ENCODE measurements around the gene OR5K2.

The OR5K2 gene

GRCh38 chr3:98521897-98522543 is 24.5 kb downstream of the OR5K2 start:
- H3K4me3 ChIP-seq (ENCODE audit: low read depth, low read length) = peak overlapping the region; percentile 82
- TF ChIP-seq, protein P1, sequence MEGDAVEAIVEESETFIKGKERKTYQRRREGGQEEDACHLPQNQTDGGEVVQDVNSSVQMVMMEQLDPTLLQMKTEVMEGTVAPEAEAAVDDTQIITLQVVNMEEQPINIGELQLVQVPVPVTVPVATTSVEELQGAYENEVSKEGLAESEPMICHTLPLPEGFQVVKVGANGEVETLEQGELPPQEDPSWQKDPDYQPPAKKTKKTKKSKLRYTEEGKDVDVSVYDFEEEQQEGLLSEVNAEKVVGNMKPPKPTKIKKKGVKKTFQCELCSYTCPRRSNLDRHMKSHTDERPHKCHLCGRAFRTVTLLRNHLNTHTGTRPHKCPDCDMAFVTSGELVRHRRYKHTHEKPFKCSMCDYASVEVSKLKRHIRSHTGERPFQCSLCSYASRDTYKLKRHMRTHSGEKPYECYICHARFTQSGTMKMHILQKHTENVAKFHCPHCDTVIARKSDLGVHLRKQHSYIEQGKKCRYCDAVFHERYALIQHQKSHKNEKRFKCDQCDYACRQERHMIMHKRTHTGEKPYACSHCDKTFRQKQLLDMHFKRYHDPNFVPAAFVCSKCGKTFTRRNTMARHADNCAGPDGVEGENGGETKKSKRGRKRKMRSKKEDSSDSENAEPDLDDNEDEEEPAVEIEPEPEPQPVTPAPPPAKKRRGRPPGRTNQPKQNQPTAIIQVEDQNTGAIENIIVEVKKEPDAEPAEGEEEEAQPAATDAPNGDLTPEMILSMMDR (IDR thresholded peaks at IDR 0.05; ENCODE audit: borderline replicate concordance, insufficient read depth, low read depth, low read length) = no peak

DNA sequence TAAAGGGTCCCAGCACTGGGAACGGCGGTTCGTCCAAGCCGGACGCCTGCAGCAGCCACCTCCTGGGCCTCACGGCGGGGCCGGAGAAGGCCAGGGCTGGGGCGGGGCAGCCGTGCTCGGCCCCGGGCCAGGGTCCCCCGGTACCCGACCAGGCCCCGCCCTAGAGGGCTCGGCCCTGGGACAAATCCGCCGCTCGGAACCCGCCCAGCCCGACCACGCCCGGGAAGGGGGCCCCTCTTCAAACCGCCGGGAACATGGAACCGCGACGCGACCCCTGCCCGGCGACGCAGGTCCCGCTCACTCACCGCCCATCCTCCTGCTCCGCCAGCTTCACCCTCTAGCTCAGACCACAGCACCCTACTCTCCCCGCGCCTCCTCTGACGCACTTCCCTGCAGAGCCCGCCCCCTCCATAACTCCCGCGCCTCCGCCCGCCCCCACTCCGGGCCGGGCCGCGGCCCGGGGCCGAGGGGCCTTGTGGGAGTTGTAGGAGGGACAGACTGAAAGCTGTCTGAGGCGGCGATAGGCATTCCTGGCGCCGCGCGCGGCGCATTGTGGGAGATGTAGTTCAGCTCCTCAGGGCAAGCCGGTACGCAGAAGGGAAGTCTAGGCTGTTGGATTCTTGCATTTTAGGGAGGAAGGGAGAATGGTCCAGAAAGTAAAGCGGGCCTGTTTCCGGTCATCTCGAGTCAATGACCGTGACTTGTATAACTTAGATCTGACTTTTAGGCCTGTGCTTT is 25.2 kb downstream of the OR5K2 start, which contains the start of gene CLDND1:
CLDND1 (minus strand) TSS at position 359 of the 738 bp plus-strand sequence. CDS start 1,478 bp downstream, outside the sequence.
- TF ChIP-seq, protein P1 (IDR thresholded peaks at IDR 0.05; ENCODE audit: borderline replicate concordance, insufficient read depth, low read depth, low read length) = no peak
- H3K4me3 ChIP-seq (ENCODE audit: low read depth, low read length) = peak within 1 kb of the TSS; percentile 82

DNA sequence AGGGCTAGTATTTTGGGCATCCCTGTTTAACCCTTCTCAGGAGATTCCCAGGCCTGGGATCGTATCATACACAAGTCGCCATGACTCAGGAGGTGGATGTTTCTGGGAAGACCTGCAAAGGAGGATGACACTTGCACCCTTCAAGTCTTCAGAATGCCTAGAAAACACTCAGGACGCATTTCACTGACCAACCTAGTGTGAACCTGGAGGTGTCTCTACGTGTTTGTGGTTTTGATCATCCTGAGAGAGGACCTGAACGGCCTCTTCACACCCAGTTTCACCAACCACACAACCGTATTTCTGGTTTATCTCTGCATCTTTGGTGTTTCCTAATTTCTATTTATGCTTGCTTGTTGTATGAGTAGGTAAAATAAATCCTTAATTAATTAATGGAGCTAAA is 28.0 kb downstream of the OR5K2 start:
- H3K4me3 ChIP-seq (ENCODE audit: low read depth, low read length) = no peak overlapping the region

GRCh38 chr3:98528474-98529346 is 31.2 kb downstream of the OR5K2 start:
- TF ChIP-seq, protein P1 (IDR thresholded peaks at IDR 0.05; ENCODE audit: borderline replicate concordance, insufficient read depth, low read depth, low read length) = no peak

More for the DNA sequence above, 28.0 kb downstream of the OR5K2 start:
- TF ChIP-seq, protein P1 (IDR thresholded peaks at IDR 0.05; ENCODE audit: borderline replicate concordance, insufficient read depth, low read depth, low read length) = no peak

GRCh38 chr3:98529856-98530459 is 32.5 kb downstream of the OR5K2 start:
- H3K4me3 ChIP-seq (ENCODE audit: low read depth, low read length) = peak overlapping the region; percentile 40

More at GRCh38 chr3:98528474-98529346, 31.2 kb downstream of the OR5K2 start:
- peak overlapping the region; percentile 23 for H3K4me3 ChIP-seq (ENCODE audit: low read depth, low read length)

DNA sequence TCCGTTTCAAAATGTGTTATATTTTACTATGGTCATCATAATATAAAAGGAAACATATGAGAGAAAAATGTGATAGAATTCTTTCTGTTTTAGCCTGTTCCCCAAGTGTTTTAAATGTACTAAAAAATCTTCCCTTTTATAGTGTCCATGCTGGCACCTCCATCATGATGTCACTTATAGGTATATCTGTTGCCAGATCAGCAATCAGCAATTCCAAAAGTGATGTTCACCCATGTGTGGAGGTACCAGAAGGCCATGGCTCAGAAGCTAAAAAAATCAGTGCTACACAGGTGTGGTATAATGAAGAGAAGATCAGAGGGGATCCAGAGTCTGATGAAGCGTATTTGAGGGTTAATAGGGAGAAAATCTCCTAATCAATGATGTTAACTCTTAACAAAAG is 33.2 kb downstream of the OR5K2 start:
- TF ChIP-seq, protein P1 (IDR thresholded peaks at IDR 0.05; ENCODE audit: borderline replicate concordance, insufficient read depth, low read depth, low read length) = no peak
- H3K4me3 ChIP-seq (ENCODE audit: low read depth, low read length) = peak overlapping the region; percentile 40

More at GRCh38 chr3:98529856-98530459, 32.5 kb downstream of the OR5K2 start:
- TF ChIP-seq, protein P1 (IDR thresholded peaks at IDR 0.05; ENCODE audit: borderline replicate concordance, insufficient read depth, low read depth, low read length) = no peak

Data from GM12875 (cell line).